GM23338 (cell line): ENCODE results near the gene ZNF605. TPM values are rescaled to one million over a fixed set of nuclear protein-coding genes. Genes with fewer than 3 reads are reported as not detected.

Experiments used
- ATAC-seq: fragments of 200-7000 bp; cut with Tn5 transposase; 3 replicates; pipeline ENCODE4 v1.9.1; 2020
- DNase-seq: peaks from one replicate; pipeline ENCODE4 v3.0.0-alpha.2; 2015; ENCODE audit warnings: low spot score
- H2AFZ ChIP-seq: fragments of 200-600 bp; sonication (generic); 2 replicates; pipeline ENCODE4 v1.8.0; 2016; ENCODE audit warnings: antibody characterized with exemption, mild to moderate bottlenecking, moderate library complexity
- H3F3A ChIP-seq: fragments of 200-600 bp; sonication (generic); replicated peaks from 2 replicates; pipeline ENCODE4 v1.8.0; 2017; ENCODE audit warnings: antibody characterized with exemption, mixed run types, low read depth
- H3K27ac ChIP-seq: fragments of 200-600 bp; sonication (generic); 2 replicates; pipeline ENCODE4 v1.6.1; 2016; ENCODE audit warnings: low read depth
- H3K27me3 ChIP-seq: fragments of 200-600 bp; sonication (generic); 2 replicates; pipeline ENCODE4 v1.8.0; 2016; ENCODE audit warnings: mild to moderate bottlenecking, mixed run types, moderate library complexity; ENCODE audit not compliant: insufficient read depth
- H3K36me3 ChIP-seq: fragments of 200-600 bp; sonication (generic); 2 replicates; pipeline ENCODE4 v1.8.0; 2016; ENCODE audit warnings: mild to moderate bottlenecking; ENCODE audit not compliant: insufficient read depth
- H3K4me1 ChIP-seq: fragments of 200-600 bp; sonication (generic); 2 replicates; pipeline ENCODE4 v1.8.0; 2016; ENCODE audit warnings: mild to moderate bottlenecking, moderate library complexity; ENCODE audit not compliant: insufficient read depth
- H3K4me2 ChIP-seq: fragments of 200-600 bp; sonication (generic); 2 replicates; pipeline ENCODE4 v1.7.1; 2017; ENCODE audit warnings: mixed run types
- H3K4me3 ChIP-seq: fragments of 200-600 bp; sonication (generic); 2 replicates; pipeline ENCODE4 v1.6.1; 2016; ENCODE audit warnings: mixed run types
- H3K79me2 ChIP-seq: fragments of 200-600 bp; sonication (generic); replicated peaks from 2 replicates; pipeline ENCODE4 v1.8.0; 2017; ENCODE audit warnings: mild to moderate bottlenecking; ENCODE audit not compliant: insufficient read depth
- H3K9me2 ChIP-seq: fragments of 200-600 bp; sonication (generic); 2 replicates; pipeline ENCODE4 v1.8.0; 2017; ENCODE audit not compliant: insufficient read depth
- H4K20me1 ChIP-seq: fragments of 200-600 bp; sonication (generic); replicated peaks from 2 replicates; pipeline ENCODE4 v1.8.0; 2017; ENCODE audit warnings: mild to moderate bottlenecking; ENCODE audit not compliant: insufficient read depth
- H3K27ac Mint-ChIP-seq: 2 replicates; pipeline ENCODE4 v1.8.0; 2020; ENCODE audit warnings: inconsistent platforms, mild to moderate bottlenecking, moderate library complexity, mixed read lengths
- H3K27me3 Mint-ChIP-seq: 3 replicates; pipeline ENCODE4 v1.8.0; 2022; ENCODE audit warnings: low read depth, mild to moderate bottlenecking, moderate library complexity, mixed read lengths, inconsistent platforms; ENCODE audit not compliant: insufficient read depth, poor library complexity
- H3K36me3 Mint-ChIP-seq: 3 replicates; pipeline ENCODE4 v1.8.0; 2021; ENCODE audit warnings: low read depth, mild to moderate bottlenecking, inconsistent platforms, moderate library complexity, mixed read lengths
- H3K4me1 Mint-ChIP-seq: 3 replicates; pipeline ENCODE4 v1.8.0; 2020; ENCODE audit warnings: mild to moderate bottlenecking, inconsistent platforms, mixed read lengths
- H3K4me3 Mint-ChIP-seq: 3 replicates; pipeline ENCODE4 v1.8.0; 2021; ENCODE audit warnings: moderate library complexity, mild to moderate bottlenecking, inconsistent platforms, mixed read lengths
- H3K9me3 Mint-ChIP-seq: 3 replicates; pipeline ENCODE4 v1.8.0; 2020; ENCODE audit warnings: moderate library complexity, mild to moderate bottlenecking, inconsistent platforms, mixed read lengths
- CREB1 ChIP-seq: fragments of 250-450 bp; sonication (Bioruptor Pico); IDR thresholded peaks from 2 replicates; pipeline ENCODE4 v1.5.0; 2020; ENCODE audit warnings: low read depth, mild to moderate bottlenecking, moderate library complexity
- CTCF ChIP-seq, 2 experiments: fragments of 200-600 bp in 1 of 2; sonication (generic) in 1 of 2; conservative IDR thresholded peaks; 2 replicates each; pipeline versions ENCODE4 v1.5.1 to v1.6.1; 2016 to 2017; ENCODE audit warnings: antibody characterized with exemption in 2 of 2, low read depth in 2 of 2, mild to moderate bottlenecking in 2 of 2, moderate library complexity in 1 of 2
- EZH2 ChIP-seq: fragments of 200-600 bp; sonication (generic); IDR thresholded peaks from one replicate; pipeline ENCODE4 v1.8.0; 2017; ENCODE audit warnings: antibody characterized with exemption, mild to moderate bottlenecking, low read depth; ENCODE audit not compliant: unreplicated experiment
- EZH2phosphoT487 ChIP-seq: fragments of 200-600 bp; sonication (generic); IDR thresholded peaks from one replicate; pipeline ENCODE4 v1.8.1; 2018; ENCODE audit warnings: antibody characterized with exemption; ENCODE audit not compliant: unreplicated experiment
- JUNB ChIP-seq: IDR thresholded peaks from one replicate; pipeline ENCODE4 v1.6.1; 2016; ENCODE audit warnings: antibody characterized with exemption; ENCODE audit not compliant: unreplicated experiment
- NANOG ChIP-seq: IDR thresholded peaks from 2 replicates; pipeline ENCODE4 v1.6.1; 2016; ENCODE audit warnings: antibody characterized with exemption, borderline replicate concordance
- POLR2AphosphoS5 ChIP-seq: IDR thresholded peaks from 2 replicates; pipeline ENCODE4 v1.6.1; 2016; ENCODE audit warnings: antibody characterized with exemption, low read depth
- REST ChIP-seq: IDR thresholded peaks from one replicate; pipeline ENCODE4 v1.6.1; 2018; ENCODE audit warnings: antibody characterized with exemption; ENCODE audit not compliant: unreplicated experiment
- STAT1 ChIP-seq: IDR thresholded peaks from one replicate; pipeline ENCODE4 v1.6.1; 2016; ENCODE audit warnings: antibody characterized with exemption; ENCODE audit not compliant: unreplicated experiment
- ZNF114 ChIP-seq: fragments of 250-450 bp; sonication (Bioruptor Pico); IDR thresholded peaks from 2 replicates; pipeline ENCODE4 v1.5.0; 2020; ENCODE audit warnings: mild to moderate bottlenecking, moderate library complexity
- ZNF331 ChIP-seq: fragments of 250-450 bp; sonication (Bioruptor Pico); IDR thresholded peaks from 2 replicates; pipeline ENCODE4 v1.5.0; 2020; ENCODE audit warnings: low read depth, mild to moderate bottlenecking, moderate library complexity
- polyA plus RNA-seq: library from polyadenylated mRNA; unstranded; fragments of >200 nt; fragmentation: Nextera tagmentation; extraction: Ambion mirVana; gene quantifications from 2 replicates; pipeline ENCODE4 v1.2.1, GENCODE V29; 2016
- total RNA-seq: library from RNA; depleted of rRNA; stranded (reverse); fragments of >200 nt; shearing (Covaris generic); gene quantifications from 2 replicates; pipeline ENCODE4 v1.2.3, GENCODE V29; 2014
- TF ChIP-seq, protein P1 (sequence below): IDR thresholded peaks from 2 replicates; pipeline ENCODE4 v1.6.1; 2016; ENCODE audit warnings: antibody characterized with exemption
- TF ChIP-seq, protein P2 (sequence below): fragments of 250-450 bp; sonication (Bioruptor Pico); IDR thresholded peaks from 2 replicates; pipeline ENCODE4 v1.5.0; 2020; ENCODE audit warnings: mild to moderate bottlenecking, moderate library complexity

ZNF605 gene
- total and polyA plus RNA-seq, 2 experiments from 2014 or later: 13.5 to 17.1 TPM

DNA sequence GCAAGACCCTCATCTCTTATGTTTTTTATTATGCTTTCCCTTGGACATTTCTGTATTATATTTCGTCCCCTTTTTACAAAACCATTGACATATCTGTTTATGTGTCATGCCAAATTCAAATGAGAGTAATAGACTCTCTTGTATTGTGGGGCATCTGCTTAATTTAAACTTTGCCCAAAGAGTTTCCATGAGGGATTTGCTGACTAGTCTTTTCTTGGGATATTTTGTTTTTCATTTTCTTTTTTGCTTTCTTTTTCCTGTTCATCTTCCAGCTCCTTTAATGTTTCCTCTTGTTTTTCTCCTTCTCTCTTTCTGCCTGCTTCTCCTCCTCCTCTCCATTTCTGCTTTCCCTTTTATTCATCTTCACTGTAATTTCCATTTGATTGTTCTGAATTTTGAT lies 16.3 kb upstream of the ZNF605 start (continued):
- no peak for TF ChIP-seq CTCF (conservative IDR thresholded peaks at IDR 0.05; ENCODE audit: low read depth in 2 of 2)
- no peak for TF ChIP-seq NANOG
- TF ChIP-seq EZH2: no peak

DNA sequence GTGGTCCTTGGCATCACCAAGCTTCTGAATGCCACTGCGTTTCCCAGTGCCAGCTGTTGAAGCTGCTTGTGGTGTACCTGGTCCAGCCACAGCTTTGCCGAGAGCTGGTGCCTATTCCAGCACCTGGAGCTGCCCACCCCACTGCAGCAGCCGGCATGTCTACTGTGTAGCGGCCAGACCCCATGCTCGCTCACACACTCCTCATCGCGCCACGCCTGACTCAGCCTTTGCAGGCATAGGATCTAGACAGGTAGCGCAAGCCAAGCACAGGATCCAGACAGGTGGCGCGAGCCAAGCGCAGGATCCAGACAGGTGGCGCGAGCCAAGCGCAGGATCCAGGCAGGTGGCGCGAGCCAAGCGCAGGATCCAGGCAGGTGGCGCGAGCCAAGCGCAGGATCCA lies 11.6 kb upstream of the ZNF605 start:
- no peaks in the 10 kb centered on the region for H3K79me2 ChIP-seq
- no peaks in the 10 kb centered on the region for H3F3A ChIP-seq
- Mint-ChIP-seq H3K4me1 (no peaks in the 10 kb centered on the region; the same call in 2 of the 3 replicates), H3K36me3 (peaks cover 48% of the 10 kb centered on the region), H3K9me3 (peaks cover 89% of the 10 kb centered on the region), H3K4me3 (no peak overlapping the region), H3K27me3 (peaks cover 2% of the 10 kb centered on the region), H3K27ac (no peak overlapping the region)
- H2AFZ ChIP-seq: no peak overlapping the region
- H4K20me1 ChIP-seq: no peaks in the 10 kb centered on the region
- peaks cover under 1% of the 10 kb centered on the region; the same call in 1 of the 2 replicates for H3K36me3 ChIP-seq
- H3K27ac ChIP-seq: no peak overlapping the region
- no peak for DNase-seq
- H3K4me2 ChIP-seq: no peak overlapping the region
- no peaks in the 10 kb centered on the region for H3K4me1 ChIP-seq
- no peaks in the 10 kb centered on the region for H3K27me3 ChIP-seq
- H3K9me2 ChIP-seq: no peaks in the 10 kb centered on the region
- TF ChIP-seq EZH2phosphoT487: no peak
- no peak for TF ChIP-seq ZNF114 (CRISPR knock-in tag)
- TF ChIP-seq REST: no peak
- no peak for TF ChIP-seq POLR2AphosphoS5
- TF ChIP-seq, protein P1, sequence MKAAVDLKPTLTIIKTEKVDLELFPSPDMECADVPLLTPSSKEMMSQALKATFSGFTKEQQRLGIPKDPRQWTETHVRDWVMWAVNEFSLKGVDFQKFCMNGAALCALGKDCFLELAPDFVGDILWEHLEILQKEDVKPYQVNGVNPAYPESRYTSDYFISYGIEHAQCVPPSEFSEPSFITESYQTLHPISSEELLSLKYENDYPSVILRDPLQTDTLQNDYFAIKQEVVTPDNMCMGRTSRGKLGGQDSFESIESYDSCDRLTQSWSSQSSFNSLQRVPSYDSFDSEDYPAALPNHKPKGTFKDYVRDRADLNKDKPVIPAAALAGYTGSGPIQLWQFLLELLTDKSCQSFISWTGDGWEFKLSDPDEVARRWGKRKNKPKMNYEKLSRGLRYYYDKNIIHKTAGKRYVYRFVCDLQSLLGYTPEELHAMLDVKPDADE: no peak
- TF ChIP-seq, protein P2, sequence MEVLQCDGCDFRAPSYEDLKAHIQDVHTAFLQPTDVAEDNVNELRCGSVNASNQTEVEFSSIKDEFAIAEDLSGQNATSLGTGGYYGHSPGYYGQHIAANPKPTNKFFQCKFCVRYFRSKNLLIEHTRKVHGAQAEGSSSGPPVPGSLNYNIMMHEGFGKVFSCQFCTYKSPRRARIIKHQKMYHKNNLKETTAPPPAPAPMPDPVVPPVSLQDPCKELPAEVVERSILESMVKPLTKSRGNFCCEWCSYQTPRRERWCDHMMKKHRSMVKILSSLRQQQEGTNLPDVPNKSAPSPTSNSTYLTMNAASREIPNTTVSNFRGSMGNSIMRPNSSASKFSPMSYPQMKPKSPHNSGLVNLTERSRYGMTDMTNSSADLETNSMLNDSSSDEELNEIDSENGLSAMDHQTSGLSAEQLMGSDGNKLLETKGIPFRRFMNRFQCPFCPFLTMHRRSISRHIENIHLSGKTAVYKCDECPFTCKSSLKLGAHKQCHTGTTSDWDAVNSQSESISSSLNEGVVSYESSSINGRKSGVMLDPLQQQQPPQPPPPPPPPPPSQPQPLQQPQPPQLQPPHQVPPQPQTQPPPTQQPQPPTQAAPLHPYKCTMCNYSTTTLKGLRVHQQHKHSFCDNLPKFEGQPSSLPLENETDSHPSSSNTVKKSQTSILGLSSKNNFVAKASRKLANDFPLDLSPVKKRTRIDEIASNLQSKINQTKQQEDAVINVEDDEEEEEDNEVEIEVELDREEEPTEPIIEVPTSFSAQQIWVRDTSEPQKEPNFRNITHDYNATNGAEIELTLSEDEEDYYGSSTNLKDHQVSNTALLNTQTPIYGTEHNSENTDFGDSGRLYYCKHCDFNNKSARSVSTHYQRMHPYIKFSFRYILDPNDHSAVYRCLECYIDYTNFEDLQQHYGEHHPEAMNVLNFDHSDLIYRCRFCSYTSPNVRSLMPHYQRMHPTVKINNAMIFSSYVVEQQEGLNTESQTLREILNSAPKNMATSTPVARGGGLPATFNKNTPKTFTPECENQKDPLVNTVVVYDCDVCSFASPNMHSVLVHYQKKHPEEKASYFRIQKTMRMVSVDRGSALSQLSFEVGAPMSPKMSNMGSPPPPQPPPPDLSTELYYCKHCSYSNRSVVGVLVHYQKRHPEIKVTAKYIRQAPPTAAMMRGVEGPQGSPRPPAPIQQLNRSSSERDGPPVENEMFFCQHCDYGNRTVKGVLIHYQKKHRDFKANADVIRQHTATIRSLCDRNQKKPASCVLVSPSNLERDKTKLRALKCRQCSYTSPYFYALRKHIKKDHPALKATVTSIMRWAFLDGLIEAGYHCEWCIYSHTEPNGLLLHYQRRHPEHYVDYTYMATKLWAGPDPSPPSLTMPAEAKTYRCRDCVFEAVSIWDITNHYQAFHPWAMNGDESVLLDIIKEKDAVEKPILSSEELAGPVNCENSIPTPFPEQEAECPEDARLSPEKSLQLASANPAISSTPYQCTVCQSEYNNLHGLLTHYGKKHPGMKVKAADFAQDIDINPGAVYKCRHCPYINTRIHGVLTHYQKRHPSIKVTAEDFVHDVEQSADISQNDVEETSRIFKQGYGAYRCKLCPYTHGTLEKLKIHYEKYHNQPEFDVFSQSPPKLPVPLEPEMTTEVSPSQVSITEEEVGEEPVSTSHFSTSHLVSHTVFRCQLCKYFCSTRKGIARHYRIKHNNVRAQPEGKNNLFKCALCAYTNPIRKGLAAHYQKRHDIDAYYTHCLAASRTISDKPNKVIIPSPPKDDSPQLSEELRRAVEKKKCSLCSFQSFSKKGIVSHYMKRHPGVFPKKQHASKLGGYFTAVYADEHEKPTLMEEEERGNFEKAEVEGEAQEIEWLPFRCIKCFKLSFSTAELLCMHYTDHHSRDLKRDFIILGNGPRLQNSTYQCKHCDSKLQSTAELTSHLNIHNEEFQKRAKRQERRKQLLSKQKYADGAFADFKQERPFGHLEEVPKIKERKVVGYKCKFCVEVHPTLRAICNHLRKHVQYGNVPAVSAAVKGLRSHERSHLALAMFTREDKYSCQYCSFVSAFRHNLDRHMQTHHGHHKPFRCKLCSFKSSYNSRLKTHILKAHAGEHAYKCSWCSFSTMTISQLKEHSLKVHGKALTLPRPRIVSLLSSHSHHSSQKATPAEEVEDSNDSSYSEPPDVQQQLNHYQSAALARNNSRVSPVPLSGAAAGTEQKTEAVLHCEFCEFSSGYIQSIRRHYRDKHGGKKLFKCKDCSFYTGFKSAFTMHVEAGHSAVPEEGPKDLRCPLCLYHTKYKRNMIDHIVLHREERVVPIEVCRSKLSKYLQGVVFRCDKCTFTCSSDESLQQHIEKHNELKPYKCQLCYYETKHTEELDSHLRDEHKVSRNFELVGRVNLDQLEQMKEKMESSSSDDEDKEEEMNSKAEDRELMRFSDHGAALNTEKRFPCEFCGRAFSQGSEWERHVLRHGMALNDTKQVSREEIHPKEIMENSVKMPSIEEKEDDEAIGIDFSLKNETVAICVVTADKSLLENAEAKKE: no peak
- no peak for TF ChIP-seq ZNF331 (CRISPR knock-in tag)
- no peak for TF ChIP-seq NANOG
- no peak for TF ChIP-seq STAT1
- no peak for TF ChIP-seq CREB1
- TF ChIP-seq EZH2: no peak
- TF ChIP-seq JUNB: no peak
- no peak for ATAC-seq
- H3K4me3 ChIP-seq: no peak overlapping the region
